ENCODE measurements around the gene MAML3.

The MAML3 gene

DNA sequence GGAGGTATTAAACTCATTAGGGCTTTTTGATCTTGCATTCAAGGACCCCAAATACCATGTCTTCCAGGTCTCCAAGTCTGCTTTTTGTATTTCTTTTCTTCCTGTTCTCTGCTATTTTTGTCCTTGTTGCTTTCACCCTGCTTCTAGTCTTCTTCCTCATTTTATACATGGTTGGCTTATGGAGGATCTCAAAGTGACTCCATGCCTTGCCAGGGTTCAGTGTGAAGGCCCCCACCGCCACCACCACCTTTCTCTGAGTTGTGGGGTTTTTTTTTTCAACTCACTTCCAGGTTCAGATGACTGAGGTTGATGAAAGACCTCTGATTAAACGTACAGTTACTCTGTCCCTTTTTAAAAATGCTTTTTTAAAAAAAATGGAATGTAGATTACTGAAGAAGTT lies 96.3 kb downstream of the MAML3 start:
- TF ChIP-seq ARNT (IDR thresholded peaks at IDR 0.05) (no peak), FOXK2 (IDR thresholded peaks at IDR 0.05) (no peak), SP1 (IDR thresholded peaks at IDR 0.05) (no peak), CTBP1 (IDR thresholded peaks at IDR 0.05; ENCODE audit: borderline replicate concordance) (no peak), BHLHE40 (IDR thresholded peaks at IDR 0.05; ENCODE audit: borderline replicate concordance) (no peak), TARDBP (IDR thresholded peaks at IDR 0.05) (no peak), ELF4 (IDR thresholded peaks at IDR 0.05) (no peak), HDGF (IDR thresholded peaks at IDR 0.05; ENCODE audit: borderline replicate concordance) (no peak), SUZ12 (IDR thresholded peaks at IDR 0.05) (no peak)
- POLR2A ChIA-PET = no interaction called here
- CTCF ChIA-PET = no interaction called here
- DNase-seq (ENCODE audit: extremely low spot score) = no peak

DNA sequence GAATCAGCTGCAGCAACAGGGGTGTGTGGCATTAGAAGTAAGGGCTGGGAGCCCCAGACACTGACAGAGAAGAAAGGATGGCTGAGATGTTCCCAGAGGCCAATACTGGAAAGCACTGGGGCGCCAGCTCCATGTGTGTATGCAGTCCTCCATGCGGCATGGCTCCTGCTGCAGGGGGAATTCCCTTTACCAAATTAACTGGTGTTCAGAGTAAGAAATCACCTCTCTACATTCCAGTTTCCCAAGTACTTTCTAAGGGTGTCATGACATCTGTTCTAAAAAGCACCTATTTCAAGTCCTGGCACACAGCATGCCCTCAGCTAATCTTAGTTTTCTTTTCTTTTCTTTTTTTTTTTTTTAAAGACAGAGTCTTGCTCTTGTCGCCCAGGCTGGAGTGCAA lies 98.0 kb downstream of the MAML3 start:
- TF ChIP-seq, protein P1, sequence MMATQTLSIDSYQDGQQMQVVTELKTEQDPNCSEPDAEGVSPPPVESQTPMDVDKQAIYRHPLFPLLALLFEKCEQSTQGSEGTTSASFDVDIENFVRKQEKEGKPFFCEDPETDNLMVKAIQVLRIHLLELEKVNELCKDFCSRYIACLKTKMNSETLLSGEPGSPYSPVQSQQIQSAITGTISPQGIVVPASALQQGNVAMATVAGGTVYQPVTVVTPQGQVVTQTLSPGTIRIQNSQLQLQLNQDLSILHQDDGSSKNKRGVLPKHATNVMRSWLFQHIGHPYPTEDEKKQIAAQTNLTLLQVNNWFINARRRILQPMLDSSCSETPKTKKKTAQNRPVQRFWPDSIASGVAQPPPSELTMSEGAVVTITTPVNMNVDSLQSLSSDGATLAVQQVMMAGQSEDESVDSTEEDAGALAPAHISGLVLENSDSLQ (IDR thresholded peaks at IDR 0.05) = no peak
- no peak for TF ChIP-seq SUZ12 (IDR thresholded peaks at IDR 0.05)
- no peak for TF ChIP-seq L3MBTL2 (conservative IDR thresholded peaks at IDR 0.05)
- no peak for TF ChIP-seq TARDBP (IDR thresholded peaks at IDR 0.05)
- no peak for TF ChIP-seq ZNF384 (IDR thresholded peaks at IDR 0.05)
- TF ChIP-seq HDGF (IDR thresholded peaks at IDR 0.05; ENCODE audit: borderline replicate concordance) = no peak
- no peak for TF ChIP-seq FOXA1 (IDR thresholded peaks at IDR 0.05)
- no peak for TF ChIP-seq FOXM1 (IDR thresholded peaks at IDR 0.05; ENCODE audit: borderline replicate concordance)
- TF ChIP-seq ARNT (IDR thresholded peaks at IDR 0.05) = no peak
- TF ChIP-seq LEF1 (IDR thresholded peaks at IDR 0.05; ENCODE audit: borderline replicate concordance) = no peak
- TF ChIP-seq SP1 (IDR thresholded peaks at IDR 0.05) = no peak
- no peak for TF ChIP-seq BHLHE40 (IDR thresholded peaks at IDR 0.05; ENCODE audit: borderline replicate concordance)
- no peak for TF ChIP-seq ELF4 (IDR thresholded peaks at IDR 0.05)
- no peak for TF ChIP-seq CTBP1 (IDR thresholded peaks at IDR 0.05; ENCODE audit: borderline replicate concordance)
- no peak for TF ChIP-seq FOXK2 (IDR thresholded peaks at IDR 0.05)
- no peak for TF ChIP-seq NFRKB (IDR thresholded peaks at IDR 0.05)
- ChIA-PET POLR2A (interaction anchor here (0.8 to 1.0 kb wide), 2 partner anchors 40 to 95 kb away, joined by 3 read pairs; no protein-coding TSS in a partner anchor), CTCF (no interaction called here)
- no peak for DNase-seq (ENCODE audit: extremely low spot score)

DNA sequence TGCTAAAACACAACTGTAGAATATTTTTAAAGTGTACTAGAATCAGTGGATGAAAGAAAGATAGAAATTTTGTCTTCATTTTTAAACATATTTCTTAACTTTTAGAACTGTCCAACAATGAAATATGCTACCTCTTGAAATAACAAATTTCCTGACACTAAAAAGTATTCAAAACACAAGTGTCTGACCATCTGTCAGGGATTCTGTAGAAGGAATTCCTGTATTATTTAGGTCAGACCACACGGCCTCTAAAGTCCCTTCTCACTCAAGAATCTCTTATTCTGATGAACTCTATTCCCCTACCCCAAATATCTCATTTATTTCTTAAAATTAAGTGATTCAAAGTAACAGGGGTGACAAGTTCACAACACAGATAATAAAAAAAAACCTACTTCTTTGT lies 99.1 kb downstream of the MAML3 start:
- no peak for DNase-seq (ENCODE audit: extremely low spot score)
- TF ChIP-seq CTBP1 (IDR thresholded peaks at IDR 0.05; ENCODE audit: borderline replicate concordance) (no peak), SP1 (IDR thresholded peaks at IDR 0.05) (no peak), TARDBP (IDR thresholded peaks at IDR 0.05) (no peak)
- ChIA-PET POLR2A (no interaction called here), CTCF (interaction anchor here (0.6 kb wide), 1 partner anchor 220 kb away, joined by 4 read pairs; no protein-coding TSS in a partner anchor)

DNA sequence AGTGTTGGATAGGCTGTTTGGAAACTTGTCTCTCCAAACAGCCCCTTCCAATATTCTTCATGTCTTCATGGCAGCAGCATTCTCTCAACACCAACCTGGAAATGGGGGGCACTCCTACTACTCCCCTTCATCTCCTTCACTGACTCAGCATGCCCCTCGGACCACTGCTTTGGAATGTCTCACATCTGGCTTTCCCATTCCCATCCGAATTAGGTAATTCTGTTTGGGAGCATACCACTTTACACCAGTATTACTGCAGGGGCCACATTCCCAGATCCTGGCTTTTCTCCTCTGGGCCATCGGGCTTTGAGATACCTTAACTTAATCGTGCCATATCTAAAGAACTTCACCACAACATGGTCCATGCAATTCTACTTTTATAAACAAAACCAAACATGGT lies 100.8 kb downstream of the MAML3 start:
- DNase-seq (ENCODE audit: extremely low spot score) = no peak
- TF ChIP-seq ELF4 (IDR thresholded peaks at IDR 0.05) (no peak), NFRKB (IDR thresholded peaks at IDR 0.05) (no peak), ARNT (IDR thresholded peaks at IDR 0.05) (no peak), L3MBTL2 (conservative IDR thresholded peaks at IDR 0.05) (no peak), SP1 (IDR thresholded peaks at IDR 0.05) (no peak), BHLHE40 (IDR thresholded peaks at IDR 0.05; ENCODE audit: borderline replicate concordance) (no peak), TARDBP (IDR thresholded peaks at IDR 0.05) (no peak)
- POLR2A ChIA-PET = interaction anchor here (1.3 kb wide), 1 partner anchor 199 kb away, joined by 7 read pairs; no protein-coding TSS in a partner anchor
- CTCF ChIA-PET = interaction anchor here (1.6 kb wide), 2 partner anchors 199 to 200 kb away, joined by 5 to 6 read pairs; no protein-coding TSS in a partner anchor

DNA sequence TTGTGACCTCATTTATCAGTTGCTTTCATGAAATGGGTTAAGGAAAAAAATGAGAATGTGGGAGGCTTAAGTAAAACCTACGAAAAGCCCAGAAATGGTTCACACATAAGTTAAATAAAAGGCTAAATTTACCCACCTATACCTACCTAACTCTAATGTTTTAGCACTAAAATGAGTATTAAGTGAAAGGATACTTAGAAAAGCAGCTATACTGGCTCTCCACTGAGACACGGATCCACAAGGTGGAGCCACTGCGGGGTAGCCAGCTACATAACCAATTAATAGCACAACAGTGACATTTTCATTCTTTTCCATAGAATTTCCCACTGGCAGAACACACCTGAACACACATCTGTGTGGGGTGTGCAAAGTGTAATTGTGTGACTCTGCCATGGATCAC lies 101.9 kb downstream of the MAML3 start:
- ChIA-PET CTCF (interaction anchor here (0.6 to 1.6 kb wide), 6 partner anchors 9 to 318 kb away, joined by 3 to 6 read pairs (median 4); no protein-coding TSS in a partner anchor), POLR2A (interaction anchor here (1.2 to 1.3 kb wide), 2 partner anchors 99 to 200 kb away, joined by 7 to 13 read pairs; no protein-coding TSS in a partner anchor)
- TF ChIP-seq ZNF384 (IDR thresholded peaks at IDR 0.05) (no peak), FOXM1 (IDR thresholded peaks at IDR 0.05; ENCODE audit: borderline replicate concordance) (no peak), SUZ12 (IDR thresholded peaks at IDR 0.05) (no peak), BHLHE40 (IDR thresholded peaks at IDR 0.05; ENCODE audit: borderline replicate concordance) (no peak)
- peak; percentile 18 for DNase-seq (ENCODE audit: extremely low spot score)

DNA sequence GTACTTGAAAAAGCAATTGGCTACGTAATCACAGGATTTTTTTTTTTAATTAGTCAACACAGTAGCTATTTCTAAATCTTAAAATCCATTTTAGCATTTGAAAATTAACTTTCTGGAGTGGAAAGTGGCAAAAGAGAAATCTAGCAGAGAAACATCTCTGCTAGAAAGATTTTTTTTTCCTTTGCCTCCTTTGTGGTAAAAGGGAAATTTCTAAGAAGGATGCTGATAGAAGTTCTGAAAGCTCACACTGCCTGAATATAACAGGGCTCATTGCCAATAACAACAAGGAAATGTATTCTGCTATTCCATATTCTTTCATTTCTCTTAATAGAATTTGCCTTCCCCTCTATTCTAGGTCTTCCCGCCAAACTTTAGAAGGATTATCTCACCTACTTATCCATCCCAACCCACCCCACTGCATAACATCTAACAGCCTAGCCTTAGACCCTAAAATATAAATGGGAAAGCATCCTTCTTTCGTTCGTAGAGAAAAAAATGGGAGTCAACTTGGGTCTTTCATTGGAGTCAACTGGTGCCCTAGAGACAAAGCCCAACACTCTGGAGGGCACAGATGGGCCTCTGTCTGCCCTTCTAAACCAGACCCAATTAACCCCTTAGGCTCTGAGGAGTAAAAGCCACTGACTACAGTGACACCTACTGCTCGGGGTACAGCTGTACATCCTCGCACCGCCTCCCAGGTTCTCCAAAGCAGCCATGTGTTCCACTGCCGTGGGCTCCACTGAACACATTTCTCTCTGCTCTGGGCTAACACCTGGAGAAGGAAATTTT lies 103.9 kb downstream of the MAML3 start:
- peak; percentile 54 for DNase-seq (ENCODE audit: extremely low spot score)
- TF ChIP-seq ELF4 (IDR thresholded peaks at IDR 0.05) = no peak
- TF ChIP-seq FOXA1 (IDR thresholded peaks at IDR 0.05) = no peak
- no peak for TF ChIP-seq LEF1 (IDR thresholded peaks at IDR 0.05; ENCODE audit: borderline replicate concordance)
- TF ChIP-seq, protein P1 (IDR thresholded peaks at IDR 0.05) = no peak
- no peak for TF ChIP-seq SUZ12 (IDR thresholded peaks at IDR 0.05)
- no peak for TF ChIP-seq TARDBP (IDR thresholded peaks at IDR 0.05)
- TF ChIP-seq FOXM1 (IDR thresholded peaks at IDR 0.05; ENCODE audit: borderline replicate concordance) = no peak
- TF ChIP-seq HDGF (IDR thresholded peaks at IDR 0.05; ENCODE audit: borderline replicate concordance) = no peak
- no peak for TF ChIP-seq BHLHE40 (IDR thresholded peaks at IDR 0.05; ENCODE audit: borderline replicate concordance)
- TF ChIP-seq SP1 (IDR thresholded peaks at IDR 0.05) = no peak
- no peak for TF ChIP-seq ARNT (IDR thresholded peaks at IDR 0.05)
- TF ChIP-seq FOXK2 (IDR thresholded peaks at IDR 0.05) = no peak
- no peak for TF ChIP-seq CTBP1 (IDR thresholded peaks at IDR 0.05; ENCODE audit: borderline replicate concordance)
- no peak for TF ChIP-seq L3MBTL2 (conservative IDR thresholded peaks at IDR 0.05)
- TF ChIP-seq NFRKB (IDR thresholded peaks at IDR 0.05) = no peak
- no peak for TF ChIP-seq ZNF384 (IDR thresholded peaks at IDR 0.05)
- CTCF ChIA-PET = interaction anchor here (0.6 to 1.9 kb wide), 13 partner anchors 12 to 316 kb away, joined by 3 to 10 read pairs (median 4); no protein-coding TSS in a partner anchor
- POLR2A ChIA-PET = interaction anchor here (1.4 kb wide), 1 partner anchor 100 kb away, joined by 7 read pairs; no protein-coding TSS in a partner anchor
